GM21529 (cell line): ENCODE measurements around the gene UBASH3B.
A peak's percentile ranks its signal among the peaks of the same experiment; 100 is the strongest.

Experiments used
- ATAC-seq: cut with Tn5 transposase; IDR thresholded peaks from one replicate; pipeline ENCODE4 v1.9.1; 2021; ENCODE audit not compliant: unreplicated experiment

UBASH3B gene

GRCh38 chr11:122780296-122780949 is 124.9 kb downstream of the UBASH3B start:
- no peak for ATAC-seq

GRCh38 chr11:122781378-122782195 is 126.1 kb downstream of the UBASH3B start:
- ATAC-seq = peak; percentile 65

DNA sequence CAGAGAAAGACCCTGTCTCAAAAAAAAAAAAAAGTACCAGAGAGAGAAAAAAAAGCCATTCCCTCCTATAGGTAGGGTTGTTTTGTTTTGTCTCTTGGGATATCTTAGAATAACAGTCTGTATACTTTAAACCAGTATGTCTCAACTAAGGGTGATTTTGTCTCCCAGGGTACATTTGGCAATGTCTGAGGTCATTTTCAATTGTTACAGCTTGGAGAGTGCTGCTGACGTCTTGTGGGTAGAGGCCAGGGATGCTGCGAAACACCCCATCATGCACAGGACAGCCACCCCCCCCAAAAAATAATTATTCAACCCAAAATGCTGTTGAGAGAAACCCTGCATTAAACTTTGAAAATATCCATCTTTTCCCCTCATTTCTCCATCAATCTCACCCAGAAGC is 126.7 kb downstream of the UBASH3B start:
- ATAC-seq = no peak

GRCh38 chr11:122784325-122784955 is 128.9 kb downstream of the UBASH3B start:
- ATAC-seq = no peak

GRCh38 chr11:122785031-122785541 is 129.6 kb downstream of the UBASH3B start:
- no peak for ATAC-seq

DNA sequence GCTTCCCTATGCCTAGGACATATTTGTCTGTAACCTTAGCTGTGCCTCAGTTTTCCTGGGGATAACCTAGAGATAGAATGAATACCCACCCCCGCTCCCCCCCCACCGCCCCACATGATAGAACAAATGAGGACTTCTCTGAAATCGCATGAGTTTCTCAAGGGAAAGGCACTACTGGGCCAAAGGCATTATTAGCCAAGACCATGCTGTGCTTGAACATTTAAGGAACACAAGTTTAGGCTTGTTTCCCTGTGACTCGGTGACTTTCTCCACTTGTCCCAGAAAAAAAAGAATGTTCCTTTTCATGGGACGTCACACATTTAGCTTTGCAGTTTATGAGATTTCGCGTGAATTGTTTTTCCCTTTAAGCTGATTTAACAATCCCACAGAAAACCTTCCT is 131.4 kb downstream of the UBASH3B start:
- ATAC-seq = no peak

DNA sequence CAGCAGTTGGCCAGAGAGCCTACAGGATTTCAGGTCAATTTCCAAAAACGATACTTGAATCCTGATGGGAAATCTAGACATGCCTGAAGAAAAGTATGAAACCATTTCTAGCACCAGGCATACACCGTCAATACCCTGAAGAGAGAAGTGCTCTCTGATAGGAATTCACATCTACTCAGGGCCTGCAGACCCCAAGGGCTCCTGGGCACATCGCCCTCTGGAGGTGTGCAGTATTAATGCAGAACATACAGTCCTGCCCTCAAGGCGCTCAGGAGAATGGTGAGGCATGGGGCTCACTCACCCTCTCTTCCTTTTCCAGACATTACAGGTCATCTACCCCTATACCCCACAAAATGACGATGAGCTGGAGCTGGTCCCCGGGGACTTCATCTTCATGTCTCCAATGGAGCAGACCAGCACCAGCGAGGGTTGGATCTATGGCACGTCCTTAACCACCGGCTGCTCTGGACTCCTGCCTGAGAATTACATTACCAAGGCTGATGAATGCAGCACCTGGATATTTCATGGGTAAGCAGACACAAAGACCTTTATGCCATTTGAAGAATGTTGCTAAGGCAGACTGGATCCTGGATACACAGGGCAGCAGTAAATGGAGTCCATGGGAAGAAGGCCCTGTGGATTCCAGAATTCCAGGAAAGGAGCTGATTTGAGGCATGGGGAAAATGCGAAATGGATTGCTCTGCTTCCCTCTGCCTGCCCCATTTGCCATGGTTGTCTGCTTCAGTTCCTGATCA is 133.4 kb downstream of the UBASH3B start:
- no peak for ATAC-seq

DNA sequence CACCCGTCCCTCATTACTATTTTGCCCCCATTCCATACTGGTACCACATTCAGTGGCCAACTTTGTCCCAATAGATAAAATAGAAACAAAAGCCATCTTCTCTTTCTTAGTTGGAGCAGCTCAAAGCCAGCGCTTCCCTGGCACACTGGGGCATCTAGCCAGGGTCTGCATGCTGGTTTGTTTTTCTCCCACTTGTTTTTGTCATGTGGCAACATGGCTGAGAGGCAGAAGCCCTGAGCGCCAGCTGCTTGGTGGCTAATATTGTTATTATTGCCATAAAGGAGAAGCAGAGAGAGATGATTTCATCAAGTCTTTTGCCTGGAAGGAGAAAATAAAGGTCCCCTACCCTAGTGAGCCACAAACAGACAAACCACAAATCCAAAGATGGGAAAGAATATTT is 134.4 kb downstream of the UBASH3B start:
- ATAC-seq = no peak

- no peak for ATAC-seq
Observed at GRCh38 chr11:122791411-122791810, 135.9 kb downstream of the UBASH3B start.

DNA sequence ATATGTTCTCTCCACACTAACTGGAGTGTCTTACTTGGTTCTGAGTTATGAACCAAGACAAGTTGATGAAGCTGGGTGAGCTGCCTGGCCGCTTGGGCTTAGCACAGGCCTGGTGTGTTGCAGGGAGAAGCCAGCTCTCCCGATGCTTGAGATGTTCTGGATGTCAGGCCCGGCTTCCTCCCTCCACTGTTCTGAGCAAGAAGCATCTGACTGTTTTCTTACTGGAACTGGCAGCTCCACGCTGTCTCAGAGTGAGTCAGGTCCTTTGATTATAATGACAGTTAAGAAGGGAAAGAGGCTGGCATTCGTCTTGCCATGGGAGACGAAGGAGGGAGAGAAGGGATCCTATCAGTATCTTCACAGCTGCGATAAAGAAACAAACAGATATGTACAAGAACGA is 136.3 kb downstream of the UBASH3B start:
- no peak for ATAC-seq

- no peak for ATAC-seq
Observed at GRCh38 chr11:122793515-122793914, 138.0 kb downstream of the UBASH3B start.

DNA sequence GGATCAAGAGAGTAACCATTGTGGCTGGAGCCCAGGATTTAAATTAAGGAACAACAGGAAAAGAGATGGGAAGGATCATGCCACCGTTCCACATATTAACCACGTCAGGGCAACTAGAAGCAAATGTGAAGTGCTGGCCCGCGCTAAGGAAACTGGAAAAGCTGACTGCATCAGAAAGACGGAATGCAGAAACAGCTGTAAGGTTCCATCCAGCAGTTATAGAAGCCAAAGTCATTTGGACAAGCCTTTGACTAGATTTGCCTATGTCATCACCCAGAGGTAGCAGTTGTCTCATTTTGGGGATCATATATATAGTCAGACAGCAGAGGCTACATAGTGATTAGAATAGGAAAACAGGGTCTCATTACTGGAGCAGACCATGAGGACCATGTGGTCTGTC is 139.8 kb downstream of the UBASH3B start:
- ATAC-seq = no peak

DNA sequence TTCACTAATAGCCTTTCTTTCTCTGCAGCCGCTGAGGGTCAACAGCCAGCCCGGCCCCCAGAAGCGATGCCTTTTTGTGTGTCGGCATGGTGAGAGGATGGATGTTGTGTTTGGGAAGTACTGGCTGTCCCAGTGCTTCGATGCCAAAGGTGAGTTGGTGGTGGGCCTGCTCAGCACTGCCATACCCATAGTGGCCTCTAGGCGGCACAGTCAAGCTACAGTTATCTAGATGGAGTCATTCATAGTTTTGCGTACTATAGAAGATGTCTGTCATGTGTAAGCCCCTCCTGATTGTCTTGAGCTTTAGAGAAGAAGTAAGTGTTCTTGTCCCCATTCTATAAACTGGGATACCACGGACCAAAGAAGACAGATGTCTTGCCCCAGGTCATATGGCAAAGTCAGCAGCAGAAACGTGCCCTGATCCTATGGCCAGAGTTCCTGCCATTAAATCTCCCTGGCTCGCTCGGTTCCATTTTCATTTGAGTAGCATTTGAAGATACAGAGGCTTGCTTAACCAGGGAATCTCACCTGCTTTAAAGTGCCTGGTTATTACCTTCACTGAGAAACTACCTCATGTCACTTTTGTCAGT is 140.7 kb downstream of the UBASH3B start:
- peak; percentile 85 for ATAC-seq

DNA sequence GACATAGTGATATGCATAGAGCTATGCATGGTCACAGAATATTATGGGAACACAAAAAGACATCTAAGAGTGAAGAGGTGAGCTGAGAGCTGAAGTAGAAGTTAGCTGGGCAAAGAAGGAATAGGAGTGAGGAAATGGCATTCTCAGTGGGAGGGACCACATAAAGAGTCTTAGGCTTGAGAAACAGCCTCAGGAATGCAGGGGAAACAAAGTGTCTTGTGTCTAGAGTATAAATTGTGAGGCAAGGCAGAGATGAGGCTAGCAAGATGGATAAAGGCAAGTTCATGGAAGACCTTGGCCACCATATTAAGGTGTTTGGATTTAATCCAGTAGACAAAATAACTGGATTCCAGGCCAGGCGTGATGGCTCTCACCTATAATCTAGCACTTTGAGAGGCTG is 142.1 kb downstream of the UBASH3B start:
- no peak for ATAC-seq

- no peak for ATAC-seq
Observed at GRCh38 chr11:122799406-122800105, 144.0 kb downstream of the UBASH3B start.

DNA sequence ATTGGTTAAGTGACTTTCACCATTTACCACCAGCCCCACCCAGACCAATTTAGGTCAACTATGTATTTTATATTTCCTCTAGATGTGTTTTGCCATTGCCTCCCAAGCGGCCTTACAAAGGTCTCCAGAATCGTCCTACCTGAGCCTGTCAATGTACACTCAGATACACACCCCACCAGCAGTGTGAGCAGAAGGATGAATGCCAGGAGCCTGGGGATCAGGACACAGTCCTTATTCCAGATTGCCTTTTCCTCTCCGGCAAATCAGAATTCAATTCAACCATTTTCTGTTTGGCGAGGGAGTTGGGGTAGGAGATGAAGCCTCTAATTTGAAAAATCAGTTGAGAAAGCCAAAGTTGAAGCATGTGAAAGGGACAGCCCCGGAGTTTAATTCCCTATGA is 147.4 kb downstream of the UBASH3B start:
- ATAC-seq = no peak

GRCh38 chr11:122803306-122803705 is 147.8 kb downstream of the UBASH3B start:
- no peak for ATAC-seq

- ATAC-seq = no peak
Observed at GRCh38 chr11:122803716-122804115, 148.2 kb downstream of the UBASH3B start.

DNA sequence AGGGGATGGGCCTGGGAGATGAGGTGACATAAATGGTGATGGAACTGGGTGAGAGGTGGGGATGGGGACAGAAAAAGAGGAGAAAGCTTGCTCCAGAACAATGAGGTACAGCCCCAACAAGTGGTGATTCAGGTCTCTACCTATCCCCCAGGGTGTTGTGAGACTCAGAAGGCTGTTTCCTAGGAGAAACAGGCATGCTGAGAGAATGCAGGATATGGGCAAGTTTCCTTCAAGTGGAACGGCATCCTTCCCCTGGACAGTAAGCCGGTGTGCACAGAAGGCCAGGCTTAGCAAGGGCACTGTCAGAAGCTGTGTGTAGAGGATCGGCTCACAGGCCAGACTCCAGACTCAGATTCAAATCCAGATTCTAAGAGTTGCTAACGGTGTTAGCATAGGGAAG is 148.6 kb downstream of the UBASH3B start:
- ATAC-seq = no peak

DNA sequence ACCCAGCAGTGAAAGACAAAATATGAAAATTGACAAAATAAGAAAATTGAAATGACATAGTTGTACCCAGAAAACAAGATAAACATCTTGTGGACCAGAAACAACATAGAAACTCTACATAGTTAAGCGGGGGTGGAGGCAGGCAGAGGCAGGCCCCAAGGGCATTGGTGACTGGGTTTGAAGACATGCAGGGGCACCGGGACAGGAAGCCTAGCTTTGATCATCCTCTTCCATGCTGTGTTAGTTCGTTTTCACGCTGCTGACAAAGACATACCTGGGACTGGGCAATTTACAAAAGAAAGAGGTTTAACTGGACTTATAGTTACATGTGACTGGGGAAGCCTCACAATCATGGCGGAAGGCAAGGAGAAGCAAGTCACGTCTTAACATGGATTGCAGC is 149.3 kb downstream of the UBASH3B start:
- ATAC-seq = no peak
